Parathyroid adenoma (tissue), 2 donors: ENCODE measurements around the gene TRAF1.
A peak's percentile ranks its signal among the peaks of the same experiment; 100 is the strongest.

Experiments
- H2AFZ ChIP-seq: fragments of 300-600 bp; sonication (generic); one replicate; pipeline ENCODE4 v1.7.0; 2017; ENCODE audit warnings: antibody characterized with exemption, mild to moderate bottlenecking
- H3K27ac ChIP-seq: fragments of 300-600 bp; sonication (generic); one replicate; pipeline ENCODE4 v1.7.0; 2017
- H3K27me3 ChIP-seq: fragments of 300-600 bp; sonication (generic); one replicate; pipeline ENCODE4 v1.7.0; 2017; ENCODE audit warnings: low read length; ENCODE audit not compliant: control insufficient read depth, insufficient read depth
- H3K36me3 ChIP-seq: fragments of 300-600 bp; sonication (generic); one replicate; pipeline ENCODE4 v1.7.0; 2017; ENCODE audit warnings: low read length; ENCODE audit not compliant: control insufficient read depth, insufficient read depth
- H3K4me1 ChIP-seq: fragments of 300-600 bp; sonication (generic); one replicate; pipeline ENCODE4 v1.7.0; 2017; ENCODE audit warnings: control low read depth
- H3K4me2 ChIP-seq: fragments of 300-600 bp; sonication (generic); one replicate; pipeline ENCODE4 v1.7.0; 2017; ENCODE audit warnings: low read length
- H3K4me3 ChIP-seq: fragments of 300-600 bp; sonication (generic); one replicate; pipeline ENCODE4 v1.7.0; 2017; ENCODE audit warnings: low read depth, low read length
- H3K79me2 ChIP-seq: fragments of 300-600 bp; sonication (generic); one replicate; pipeline ENCODE4 v1.7.0; 2017; ENCODE audit warnings: control low read depth
- H3K9ac ChIP-seq: fragments of 300-600 bp; sonication (generic); one replicate; pipeline ENCODE4 v1.7.0; 2017; ENCODE audit warnings: mild to moderate bottlenecking
- H3K9me3 ChIP-seq: fragments of 300-600 bp; sonication (generic); one replicate; pipeline ENCODE4 v1.7.0; 2017; ENCODE audit warnings: low read length; ENCODE audit not compliant: control insufficient read depth
- CTCF ChIP-seq: fragments of 300-600 bp; sonication (generic); IDR thresholded peaks from one replicate; pipeline ENCODE4 v1.7.0; 2017; ENCODE audit warnings: antibody characterized with exemption, mild to moderate bottlenecking
- donor health status: primary hyperparathyroidism.

TRAF1 gene

GRCh38 chr9:120934281-120934680 lies 7.7 kb upstream of the TRAF1 start:
- H3K36me3 ChIP-seq: no peaks in the 10 kb centered on the region
- H3K9me3 ChIP-seq: no peaks in the 10 kb centered on the region
- H3K4me2 ChIP-seq: no peak overlapping the region
- no peak for TF ChIP-seq CTCF
- H3K27ac ChIP-seq: no peak overlapping the region
- no peak overlapping the region for H3K4me3 ChIP-seq
- no peak overlapping the region for H2AFZ ChIP-seq
- peaks cover 13% of the 10 kb centered on the region for H3K4me1 ChIP-seq
- H3K27me3 ChIP-seq: no peaks in the 10 kb centered on the region
- H3K9ac ChIP-seq: no peak overlapping the region
- no peaks in the 10 kb centered on the region for H3K79me2 ChIP-seq

- no peak overlapping the region for H3K9ac ChIP-seq
- H3K4me2 ChIP-seq: no peak overlapping the region
- no peaks in the 10 kb centered on the region for H3K27me3 ChIP-seq
- no peak for TF ChIP-seq CTCF
- H3K9me3 ChIP-seq: no peaks in the 10 kb centered on the region
- no peak overlapping the region for H3K27ac ChIP-seq
- H3K4me1 ChIP-seq: peaks cover 15% of the 10 kb centered on the region
- no peak overlapping the region for H2AFZ ChIP-seq
- H3K79me2 ChIP-seq: no peaks in the 10 kb centered on the region
- H3K36me3 ChIP-seq: no peaks in the 10 kb centered on the region
- H3K4me3 ChIP-seq: no peak overlapping the region
Observed at GRCh38 chr9:120933310-120934055, 6.9 kb upstream of the TRAF1 start.

- Histone ChIP-seq H3K4me2 (no peak overlapping the region), H3K79me2 (no peaks in the 10 kb centered on the region), H2AFZ (no peak overlapping the region), H3K4me3 (no peak overlapping the region), H3K27me3 (no peaks in the 10 kb centered on the region), H3K27ac (peak overlapping the region; percentile 62), H3K4me1 (peaks cover 15% of the 10 kb centered on the region), H3K9me3 (no peaks in the 10 kb centered on the region), H3K9ac (no peak overlapping the region), H3K36me3 (no peaks in the 10 kb centered on the region)
- no peak for TF ChIP-seq CTCF
Observed at GRCh38 chr9:120932086-120932823, 5.7 kb upstream of the TRAF1 start.

- TF ChIP-seq CTCF: no peak
- no peaks in the 10 kb centered on the region for H3K36me3 ChIP-seq
- H3K4me3 ChIP-seq: no peak overlapping the region
- peak overlapping the region; percentile 62 for H3K27ac ChIP-seq
- no peaks in the 10 kb centered on the region for H3K27me3 ChIP-seq
- H3K9ac ChIP-seq: no peak overlapping the region
- H3K79me2 ChIP-seq: no peaks in the 10 kb centered on the region
- peaks cover 15% of the 10 kb centered on the region for H3K4me1 ChIP-seq
- H3K9me3 ChIP-seq: no peaks in the 10 kb centered on the region
- no peak overlapping the region for H3K4me2 ChIP-seq
- H2AFZ ChIP-seq: no peak overlapping the region
Observed at GRCh38 chr9:120931231-120932085, 4.9 kb upstream of the TRAF1 start.
